Activated CD8-positive, alpha-beta memory T cell treated with anti-CD3 and anti-CD28 coated beads for 1 hour (primary cell): ENCODE measurements around the gene ZNF862.

Experiments used
- DNase-seq, 2 donors: peaks; one replicate each; pipeline ENCODE4 v3.0.0-alpha.2; 2020; ENCODE audit warnings: low read depth in 1 of 2; ENCODE audit errors: extremely low read depth in 1 of 2

The ZNF862 gene

GRCh38 chr7:149865437-149865836 is 27.3 kb downstream of the ZNF862 start:
- no peak for DNase-seq

GRCh38 chr7:149866139-149866778 is 28.1 kb downstream of the ZNF862 start:
- DNase-seq: no peak

GRCh38 chr7:149866779-149867447 is 28.7 kb downstream of the ZNF862 start:
- no peak for DNase-seq

- no peak for DNase-seq
Measured at GRCh38 chr7:149867762-149868622, 29.8 kb downstream of the ZNF862 start.

GRCh38 chr7:149868623-149869290 is 30.6 kb downstream of the ZNF862 start:
- DNase-seq: no peak

- DNase-seq: no peak
Measured at GRCh38 chr7:149869291-149869650, 31.1 kb downstream of the ZNF862 start.

- no peak for DNase-seq
Measured at GRCh38 chr7:149869867-149870266, 31.7 kb downstream of the ZNF862 start.

GRCh38 chr7:149870274-149870673 is 32.1 kb downstream of the ZNF862 start:
- DNase-seq: no peak

GRCh38 chr7:149870701-149871483 is 32.7 kb downstream of the ZNF862 start:
- no peak for DNase-seq

GRCh38 chr7:149871576-149871975 is 33.4 kb downstream of the ZNF862 start:
- no peak for DNase-seq

GRCh38 chr7:149872419-149873073 is 34.4 kb downstream of the ZNF862 start:
- no peak for DNase-seq

GRCh38 chr7:149873074-149873969 is 35.1 kb downstream of the ZNF862 start, which contains the start of gene ATP6V0E2:
ATP6V0E2 (plus strand) TSS chr7:149873969; CDS start chr7:149874066, 97 bp downstream.
- DNase-seq: peak; percentile 74 to 87

- no peak for DNase-seq
Measured at GRCh38 chr7:149873970-149874643, 35.9 kb downstream of the ZNF862 start.

GRCh38 chr7:149874644-149875028 is 36.5 kb downstream of the ZNF862 start:
- no peak for DNase-seq

GRCh38 chr7:149875396-149875795 is 37.2 kb downstream of the ZNF862 start:
- no peak for DNase-seq

- DNase-seq: no peak
Measured at GRCh38 chr7:149877890-149878522, 39.8 kb downstream of the ZNF862 start.

GRCh38 chr7:149878523-149878921 is 40.3 kb downstream of the ZNF862 start:
- no peak for DNase-seq

GRCh38 chr7:149879271-149879743 is 41.1 kb downstream of the ZNF862 start:
- no peak for DNase-seq
